C4-2B (cell line): Measurements from ENCODE around the gene PEF1.

Source experiments
- ZFX ChIP-seq: fragments of 450-650 bp; IDR thresholded peaks from 2 replicates; pipeline ENCODE4 v1.6.1; 2017
- TF ChIP-seq, protein P1 (sequence below): fragments of 450-650 bp; conservative IDR thresholded peaks from 2 replicates; pipeline ENCODE4 v1.5.1; 2017; ENCODE audit warnings: mild to moderate bottlenecking

DNA sequence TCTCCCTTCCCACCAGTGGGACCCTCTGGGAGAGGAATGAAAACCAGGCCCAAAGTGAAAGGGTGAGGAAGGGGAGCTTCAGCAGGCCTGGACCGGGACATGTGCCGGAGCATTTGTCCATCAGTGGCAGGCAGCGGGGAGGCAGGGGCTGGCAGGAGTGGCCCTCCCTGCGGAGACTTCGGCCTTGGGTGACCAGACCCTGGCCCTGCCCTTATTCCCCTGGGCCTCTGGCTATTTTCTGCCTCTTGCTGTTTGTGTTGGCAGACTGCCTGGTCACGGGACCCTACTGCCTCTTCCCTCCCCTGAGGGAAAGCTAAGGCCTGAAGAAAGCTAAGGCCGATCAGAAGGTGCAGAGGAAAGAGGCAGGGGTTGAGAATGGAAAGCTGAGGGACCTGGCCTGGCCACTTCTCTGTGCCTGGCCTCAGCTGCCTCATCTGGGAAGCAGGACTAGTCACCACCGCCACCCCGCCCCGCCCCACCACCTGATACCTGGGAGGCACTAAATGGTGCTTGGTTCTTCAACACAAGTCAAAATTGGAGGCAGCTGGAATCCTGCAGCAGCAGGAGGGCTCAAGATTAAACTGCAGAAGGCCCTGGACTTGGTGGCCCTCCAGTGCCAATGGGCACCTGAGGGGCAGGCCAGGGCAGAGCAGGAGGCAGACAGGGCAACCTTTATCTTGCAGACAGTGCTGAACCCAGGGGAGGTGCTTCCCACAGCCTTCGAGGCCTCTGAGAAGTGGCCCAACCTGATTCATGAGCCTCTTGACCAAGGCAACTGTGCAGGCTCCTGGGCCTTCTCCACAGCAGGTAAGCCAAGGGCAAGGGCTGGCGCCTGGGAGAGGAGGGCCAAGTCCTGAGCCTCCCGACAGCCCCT is 60.4 kb downstream of the PEF1 start:
- TF ChIP-seq, protein P1, sequence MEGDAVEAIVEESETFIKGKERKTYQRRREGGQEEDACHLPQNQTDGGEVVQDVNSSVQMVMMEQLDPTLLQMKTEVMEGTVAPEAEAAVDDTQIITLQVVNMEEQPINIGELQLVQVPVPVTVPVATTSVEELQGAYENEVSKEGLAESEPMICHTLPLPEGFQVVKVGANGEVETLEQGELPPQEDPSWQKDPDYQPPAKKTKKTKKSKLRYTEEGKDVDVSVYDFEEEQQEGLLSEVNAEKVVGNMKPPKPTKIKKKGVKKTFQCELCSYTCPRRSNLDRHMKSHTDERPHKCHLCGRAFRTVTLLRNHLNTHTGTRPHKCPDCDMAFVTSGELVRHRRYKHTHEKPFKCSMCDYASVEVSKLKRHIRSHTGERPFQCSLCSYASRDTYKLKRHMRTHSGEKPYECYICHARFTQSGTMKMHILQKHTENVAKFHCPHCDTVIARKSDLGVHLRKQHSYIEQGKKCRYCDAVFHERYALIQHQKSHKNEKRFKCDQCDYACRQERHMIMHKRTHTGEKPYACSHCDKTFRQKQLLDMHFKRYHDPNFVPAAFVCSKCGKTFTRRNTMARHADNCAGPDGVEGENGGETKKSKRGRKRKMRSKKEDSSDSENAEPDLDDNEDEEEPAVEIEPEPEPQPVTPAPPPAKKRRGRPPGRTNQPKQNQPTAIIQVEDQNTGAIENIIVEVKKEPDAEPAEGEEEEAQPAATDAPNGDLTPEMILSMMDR: no peak
- no peak for TF ChIP-seq ZFX
